ENCODE results near the gene RBPJL.

DNA sequence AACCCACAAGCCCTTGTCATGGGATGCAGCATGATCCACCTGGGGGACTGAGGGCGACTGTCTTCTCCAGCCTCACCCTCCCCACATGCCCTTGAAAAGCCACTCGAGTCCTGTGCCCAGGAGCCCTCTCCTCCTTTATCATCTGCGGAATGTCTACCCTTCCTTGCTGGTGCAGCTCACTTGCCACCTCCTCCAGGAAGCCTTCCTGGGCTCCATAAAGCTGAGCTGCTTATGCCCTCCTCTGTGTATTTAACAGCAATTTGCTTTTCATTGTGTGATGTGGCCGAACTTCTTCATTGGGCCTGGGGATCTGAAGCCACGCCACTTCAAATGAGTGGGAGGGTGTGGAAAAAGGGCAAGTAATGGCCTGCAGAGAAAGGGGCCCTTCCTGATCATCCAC lies 17.8 kb upstream of the RBPJL start:
- TF ChIP-seq TEAD1 (CRISPR knock-in tag; IDR thresholded peaks at IDR 0.05), result no peak
- TF ChIP-seq FOXP1 (CRISPR knock-in tag; IDR thresholded peaks at IDR 0.05; ENCODE audit: borderline replicate concordance), result no peak
- TF ChIP-seq, protein P1, sequence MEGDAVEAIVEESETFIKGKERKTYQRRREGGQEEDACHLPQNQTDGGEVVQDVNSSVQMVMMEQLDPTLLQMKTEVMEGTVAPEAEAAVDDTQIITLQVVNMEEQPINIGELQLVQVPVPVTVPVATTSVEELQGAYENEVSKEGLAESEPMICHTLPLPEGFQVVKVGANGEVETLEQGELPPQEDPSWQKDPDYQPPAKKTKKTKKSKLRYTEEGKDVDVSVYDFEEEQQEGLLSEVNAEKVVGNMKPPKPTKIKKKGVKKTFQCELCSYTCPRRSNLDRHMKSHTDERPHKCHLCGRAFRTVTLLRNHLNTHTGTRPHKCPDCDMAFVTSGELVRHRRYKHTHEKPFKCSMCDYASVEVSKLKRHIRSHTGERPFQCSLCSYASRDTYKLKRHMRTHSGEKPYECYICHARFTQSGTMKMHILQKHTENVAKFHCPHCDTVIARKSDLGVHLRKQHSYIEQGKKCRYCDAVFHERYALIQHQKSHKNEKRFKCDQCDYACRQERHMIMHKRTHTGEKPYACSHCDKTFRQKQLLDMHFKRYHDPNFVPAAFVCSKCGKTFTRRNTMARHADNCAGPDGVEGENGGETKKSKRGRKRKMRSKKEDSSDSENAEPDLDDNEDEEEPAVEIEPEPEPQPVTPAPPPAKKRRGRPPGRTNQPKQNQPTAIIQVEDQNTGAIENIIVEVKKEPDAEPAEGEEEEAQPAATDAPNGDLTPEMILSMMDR (IDR thresholded peaks at IDR 0.05), result no peak
- TF ChIP-seq, protein P2, sequence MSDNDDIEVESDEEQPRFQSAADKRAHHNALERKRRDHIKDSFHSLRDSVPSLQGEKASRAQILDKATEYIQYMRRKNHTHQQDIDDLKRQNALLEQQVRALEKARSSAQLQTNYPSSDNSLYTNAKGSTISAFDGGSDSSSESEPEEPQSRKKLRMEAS (CRISPR knock-in tag; IDR thresholded peaks at IDR 0.05), result no peak
- no peak for TF ChIP-seq NFYB (CRISPR knock-in tag; conservative IDR thresholded peaks at IDR 0.05; ENCODE audit: low read depth)
- TF ChIP-seq, protein P3, sequence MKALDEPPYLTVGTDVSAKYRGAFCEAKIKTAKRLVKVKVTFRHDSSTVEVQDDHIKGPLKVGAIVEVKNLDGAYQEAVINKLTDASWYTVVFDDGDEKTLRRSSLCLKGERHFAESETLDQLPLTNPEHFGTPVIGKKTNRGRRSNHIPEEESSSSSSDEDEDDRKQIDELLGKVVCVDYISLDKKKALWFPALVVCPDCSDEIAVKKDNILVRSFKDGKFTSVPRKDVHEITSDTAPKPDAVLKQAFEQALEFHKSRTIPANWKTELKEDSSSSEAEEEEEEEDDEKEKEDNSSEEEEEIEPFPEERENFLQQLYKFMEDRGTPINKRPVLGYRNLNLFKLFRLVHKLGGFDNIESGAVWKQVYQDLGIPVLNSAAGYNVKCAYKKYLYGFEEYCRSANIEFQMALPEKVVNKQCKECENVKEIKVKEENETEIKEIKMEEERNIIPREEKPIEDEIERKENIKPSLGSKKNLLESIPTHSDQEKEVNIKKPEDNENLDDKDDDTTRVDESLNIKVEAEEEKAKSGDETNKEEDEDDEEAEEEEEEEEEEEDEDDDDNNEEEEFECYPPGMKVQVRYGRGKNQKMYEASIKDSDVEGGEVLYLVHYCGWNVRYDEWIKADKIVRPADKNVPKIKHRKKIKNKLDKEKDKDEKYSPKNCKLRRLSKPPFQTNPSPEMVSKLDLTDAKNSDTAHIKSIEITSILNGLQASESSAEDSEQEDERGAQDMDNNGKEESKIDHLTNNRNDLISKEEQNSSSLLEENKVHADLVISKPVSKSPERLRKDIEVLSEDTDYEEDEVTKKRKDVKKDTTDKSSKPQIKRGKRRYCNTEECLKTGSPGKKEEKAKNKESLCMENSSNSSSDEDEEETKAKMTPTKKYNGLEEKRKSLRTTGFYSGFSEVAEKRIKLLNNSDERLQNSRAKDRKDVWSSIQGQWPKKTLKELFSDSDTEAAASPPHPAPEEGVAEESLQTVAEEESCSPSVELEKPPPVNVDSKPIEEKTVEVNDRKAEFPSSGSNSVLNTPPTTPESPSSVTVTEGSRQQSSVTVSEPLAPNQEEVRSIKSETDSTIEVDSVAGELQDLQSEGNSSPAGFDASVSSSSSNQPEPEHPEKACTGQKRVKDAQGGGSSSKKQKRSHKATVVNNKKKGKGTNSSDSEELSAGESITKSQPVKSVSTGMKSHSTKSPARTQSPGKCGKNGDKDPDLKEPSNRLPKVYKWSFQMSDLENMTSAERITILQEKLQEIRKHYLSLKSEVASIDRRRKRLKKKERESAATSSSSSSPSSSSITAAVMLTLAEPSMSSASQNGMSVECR (CRISPR knock-in tag; IDR thresholded peaks at IDR 0.05; ENCODE audit: borderline replicate concordance), result no peak
- TF ChIP-seq ELF4 (CRISPR knock-in tag; IDR thresholded peaks at IDR 0.05; ENCODE audit: low read depth), result no peak
- no peak for TF ChIP-seq ZNF423 (CRISPR knock-in tag; IDR thresholded peaks at IDR 0.05)

All from WTC11 (cell line).